Measurements from ENCODE around the gene GFRA4.
"Not testable (repeated sequence)": the region's sequence is repeated elsewhere in the genome, so short reads cannot be mapped to it uniquely, and the experiment has no call there.

GFRA4 gene

DNA sequence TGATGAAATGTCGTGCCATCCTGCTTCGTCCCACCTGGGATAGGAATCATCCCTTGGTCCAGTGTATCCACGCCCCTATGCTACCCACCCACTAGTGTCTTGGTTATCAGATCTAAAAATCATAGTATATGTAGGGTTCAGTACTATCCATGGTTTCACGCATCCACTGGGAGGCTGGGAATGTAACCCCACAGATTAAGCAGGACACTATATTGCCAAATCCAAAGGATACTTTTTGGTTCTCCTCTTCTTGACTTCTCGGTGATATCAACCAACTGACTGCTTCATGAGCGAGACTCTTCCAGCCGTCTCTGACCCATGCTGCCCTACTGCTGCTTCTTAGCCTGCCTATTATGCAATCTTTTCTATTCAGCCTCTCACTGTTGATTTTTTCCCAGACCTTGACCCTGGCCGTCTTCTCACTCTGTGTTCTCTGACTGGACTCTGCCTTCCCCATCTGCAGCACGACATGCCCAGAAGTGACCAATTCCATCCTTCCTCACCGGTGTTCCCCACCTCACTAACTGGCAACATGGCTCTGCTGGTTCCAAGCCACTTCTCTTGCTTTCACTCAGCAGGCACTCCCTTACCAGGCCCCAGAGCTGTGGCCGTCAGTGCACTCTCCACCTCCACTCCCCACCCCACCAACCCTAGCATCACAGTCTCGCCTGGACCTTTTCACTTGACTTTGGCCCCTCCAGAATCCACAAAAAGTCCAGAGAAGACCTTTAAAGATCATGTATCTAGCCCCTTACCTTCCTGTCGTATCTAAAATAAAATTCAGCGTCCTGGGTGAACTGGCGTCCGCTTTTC lies 34.5 kb downstream of the GFRA4 start:
- peaks cover 43% of the 10 kb centered on the region for H3K36me3 Mint-ChIP-seq (ENCODE audit: low read depth)

DNA sequence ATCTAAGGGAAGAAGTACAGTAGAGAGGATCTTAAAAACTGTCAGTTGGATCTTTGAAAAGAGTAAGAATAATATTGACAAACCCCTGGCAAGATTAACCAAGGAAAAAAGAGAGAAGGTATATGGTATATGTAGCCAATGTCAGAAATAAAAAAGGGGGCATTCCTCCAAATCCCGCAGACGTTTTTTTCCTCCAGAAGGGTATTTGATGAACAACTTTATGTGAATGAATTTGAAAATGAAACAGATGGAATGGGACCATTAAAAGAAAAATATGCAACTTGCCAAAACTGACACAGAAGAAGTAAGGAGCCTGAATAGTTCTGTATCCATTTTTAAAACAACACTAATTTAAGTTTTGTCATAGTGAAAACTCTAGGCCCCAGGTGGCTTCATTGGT lies 35.7 kb downstream of the GFRA4 start:
- Mint-ChIP-seq H3K36me3 (ENCODE audit: low read depth) (peaks cover 40% of the 10 kb centered on the region), H3K27me3 (ENCODE audit: low read depth, poor library complexity) (peaks cover 9% of the 10 kb centered on the region), H3K9me3 (peaks cover 5% of the 10 kb centered on the region), H3K4me3 (no peak overlapping the region), H3K4me1 (peaks cover 22% of the 10 kb centered on the region), H3K27ac (no peak overlapping the region)
- no peak for DNase-seq
- TF ChIP-seq, protein P1, sequence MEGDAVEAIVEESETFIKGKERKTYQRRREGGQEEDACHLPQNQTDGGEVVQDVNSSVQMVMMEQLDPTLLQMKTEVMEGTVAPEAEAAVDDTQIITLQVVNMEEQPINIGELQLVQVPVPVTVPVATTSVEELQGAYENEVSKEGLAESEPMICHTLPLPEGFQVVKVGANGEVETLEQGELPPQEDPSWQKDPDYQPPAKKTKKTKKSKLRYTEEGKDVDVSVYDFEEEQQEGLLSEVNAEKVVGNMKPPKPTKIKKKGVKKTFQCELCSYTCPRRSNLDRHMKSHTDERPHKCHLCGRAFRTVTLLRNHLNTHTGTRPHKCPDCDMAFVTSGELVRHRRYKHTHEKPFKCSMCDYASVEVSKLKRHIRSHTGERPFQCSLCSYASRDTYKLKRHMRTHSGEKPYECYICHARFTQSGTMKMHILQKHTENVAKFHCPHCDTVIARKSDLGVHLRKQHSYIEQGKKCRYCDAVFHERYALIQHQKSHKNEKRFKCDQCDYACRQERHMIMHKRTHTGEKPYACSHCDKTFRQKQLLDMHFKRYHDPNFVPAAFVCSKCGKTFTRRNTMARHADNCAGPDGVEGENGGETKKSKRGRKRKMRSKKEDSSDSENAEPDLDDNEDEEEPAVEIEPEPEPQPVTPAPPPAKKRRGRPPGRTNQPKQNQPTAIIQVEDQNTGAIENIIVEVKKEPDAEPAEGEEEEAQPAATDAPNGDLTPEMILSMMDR (IDR thresholded peaks at IDR 0.05): no peak

More for the DNA sequence above, 34.5 kb downstream of the GFRA4 start:
- H3K27me3 Mint-ChIP-seq (ENCODE audit: low read depth, poor library complexity): peaks cover 9% of the 10 kb centered on the region
- H3K4me1 Mint-ChIP-seq: peaks cover 14% of the 10 kb centered on the region
- TF ChIP-seq, protein P1 (IDR thresholded peaks at IDR 0.05): no peak
- peaks cover 5% of the 10 kb centered on the region for H3K9me3 Mint-ChIP-seq
- H3K4me3 Mint-ChIP-seq: no peak overlapping the region
- no peak overlapping the region for H3K27ac Mint-ChIP-seq
- no peak for DNase-seq

DNA sequence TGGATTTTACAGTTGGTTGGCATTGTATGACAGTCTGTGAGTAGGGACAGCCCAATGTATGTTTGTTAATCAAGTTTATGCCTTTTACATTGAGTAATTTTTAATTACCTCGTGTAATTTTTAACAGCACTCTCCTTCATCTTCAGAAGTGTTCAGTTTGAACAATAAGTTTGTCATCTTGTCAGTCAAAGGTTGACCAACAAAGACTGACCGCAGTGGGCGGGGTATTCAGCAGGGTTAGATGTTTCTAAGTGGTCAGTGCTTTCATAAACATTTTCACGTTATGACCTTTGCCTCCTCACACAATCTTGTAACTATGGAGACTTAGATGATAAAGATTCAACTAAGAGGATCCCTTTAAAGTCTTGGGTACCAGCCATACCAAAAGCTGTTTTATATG lies 40.8 kb downstream of the GFRA4 start:
- no peaks in the 10 kb centered on the region for H3K9me3 Mint-ChIP-seq
- H3K4me3 Mint-ChIP-seq: no peak overlapping the region
- peaks cover 31% of the 10 kb centered on the region for H3K4me1 Mint-ChIP-seq
- no peak overlapping the region for H3K27ac Mint-ChIP-seq
- TF ChIP-seq, protein P1 (IDR thresholded peaks at IDR 0.05): no peak
- H3K27me3 Mint-ChIP-seq (ENCODE audit: low read depth, poor library complexity): no peaks in the 10 kb centered on the region
- H3K36me3 Mint-ChIP-seq (ENCODE audit: low read depth): peaks cover 14% of the 10 kb centered on the region
- DNase-seq: no peak

DNA sequence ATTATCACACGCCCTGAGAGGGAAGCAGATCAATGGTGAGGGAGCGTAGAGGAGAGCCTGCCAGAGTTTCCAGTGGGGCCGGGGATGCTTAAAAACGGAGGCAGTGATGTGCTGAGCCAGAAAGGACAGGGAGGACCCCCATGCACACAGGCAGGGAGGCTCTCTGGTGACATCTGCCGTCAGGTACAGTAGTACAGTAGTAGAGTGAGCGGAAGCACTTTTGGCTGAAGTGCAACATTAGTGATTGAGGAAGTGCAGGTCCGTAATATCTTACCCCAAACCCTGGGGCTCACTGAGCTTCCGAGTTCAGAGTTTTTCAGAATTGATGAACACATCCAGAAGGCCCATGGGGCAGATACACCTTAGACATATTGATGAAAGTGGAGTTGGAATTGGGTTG lies 42.1 kb downstream of the GFRA4 start:
- Mint-ChIP-seq H3K36me3 (ENCODE audit: low read depth) (peaks cover 15% of the 10 kb centered on the region), H3K4me1 (peaks cover 37% of the 10 kb centered on the region)

DNA sequence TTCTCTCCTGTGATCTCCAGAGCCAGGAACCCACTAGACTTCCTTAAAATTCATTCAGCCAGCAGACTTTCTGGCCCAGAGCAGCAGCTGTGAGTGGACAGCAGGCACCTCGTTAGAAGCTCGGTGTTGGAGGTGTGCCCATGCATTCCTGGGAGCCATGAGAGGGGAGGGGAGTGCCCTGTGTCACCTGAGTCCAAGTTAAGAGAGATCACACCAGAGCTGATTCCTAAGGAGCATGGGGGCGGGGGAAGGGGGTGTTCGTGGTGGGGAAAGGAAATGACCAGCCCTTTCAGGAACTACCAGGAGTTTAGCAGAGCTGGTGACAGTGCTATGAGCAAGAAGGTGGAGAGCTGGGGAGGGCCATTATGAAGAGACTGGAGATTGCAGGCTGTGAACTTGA lies 46.9 kb downstream of the GFRA4 start:
- TF ChIP-seq, protein P1 (IDR thresholded peaks at IDR 0.05): no peak
- DNase-seq: no peak
- Mint-ChIP-seq H3K4me3 (no peak overlapping the region), H3K27ac (no peak overlapping the region), H3K4me1 (peaks cover 33% of the 10 kb centered on the region), H3K9me3 (no peaks in the 10 kb centered on the region), H3K27me3 (ENCODE audit: low read depth, poor library complexity) (no peaks in the 10 kb centered on the region), H3K36me3 (ENCODE audit: low read depth) (peaks cover 15% of the 10 kb centered on the region)

More for the DNA sequence above, 42.1 kb downstream of the GFRA4 start:
- H3K27ac Mint-ChIP-seq: no peak overlapping the region
- peak; percentile 13 for DNase-seq
- H3K4me3 Mint-ChIP-seq: no peak overlapping the region
- no peaks in the 10 kb centered on the region for H3K27me3 Mint-ChIP-seq (ENCODE audit: low read depth, poor library complexity)
- TF ChIP-seq, protein P1 (IDR thresholded peaks at IDR 0.05): peak; percentile 26
- H3K9me3 Mint-ChIP-seq: no peaks in the 10 kb centered on the region

DNA sequence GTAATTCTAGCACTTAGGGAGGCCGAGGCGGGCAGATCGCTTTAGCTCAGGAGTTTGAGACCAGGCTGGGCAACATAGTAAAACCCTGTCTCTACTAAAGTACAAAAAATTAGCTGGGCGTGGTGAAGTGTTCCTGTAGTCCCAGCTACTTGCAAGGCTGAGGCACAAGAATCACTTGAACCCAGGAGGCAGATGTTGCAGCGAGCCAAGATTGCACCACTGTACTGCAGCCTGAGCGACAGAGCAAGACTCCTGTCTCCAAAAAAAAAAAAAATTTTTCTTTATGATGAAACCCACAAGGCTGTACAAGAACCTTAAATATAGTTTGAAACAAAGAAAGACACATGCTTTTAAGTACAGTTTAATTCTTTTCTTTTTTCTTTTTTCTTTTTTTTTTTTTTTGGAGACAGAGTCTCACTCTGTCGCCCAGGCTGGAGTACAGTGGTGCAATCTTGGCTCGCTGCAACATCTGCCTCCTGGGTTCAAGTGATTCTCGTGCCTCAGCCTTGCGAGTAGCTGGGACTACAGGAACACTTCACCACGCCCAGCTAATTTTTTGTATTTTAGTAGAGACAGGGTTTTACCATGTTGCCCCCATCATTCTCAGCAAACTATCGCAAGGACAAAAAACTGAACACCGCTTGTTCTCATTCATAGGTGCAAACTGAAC lies 47.9 kb downstream of the GFRA4 start:
- not testable (repeated sequence) for H3K27ac Mint-ChIP-seq; H3K27me3 Mint-ChIP-seq (ENCODE audit: low read depth, poor library complexity); H3K9me3 Mint-ChIP-seq; H3K4me3 Mint-ChIP-seq; DNase-seq
- H3K36me3 Mint-ChIP-seq (ENCODE audit: low read depth): peaks cover 15% of the 10 kb centered on the region
- peaks cover 30% of the 10 kb centered on the region for H3K4me1 Mint-ChIP-seq
